SU-DHL-6 (cell line): ENCODE measurements around the gene DUSP9.
"Not testable (repeated sequence)": the region's sequence is repeated elsewhere in the genome, so short reads cannot be mapped to it uniquely, and the experiment has no call there.

ENCODE experiments used
- H2AFZ ChIP-seq: fragments of 200-600 bp; sonication (generic); 2 replicates; pipeline ENCODE4 v1.6.1; 2014; ENCODE audit warnings: low read depth, mild to moderate bottlenecking, moderate library complexity, mixed read lengths, antibody characterized with exemption, low read length; ENCODE audit not compliant: severe bottlenecking
- H3F3A ChIP-seq: fragments of 200-600 bp; shearing (Covaris generic); 2 replicates; pipeline ENCODE4 v1.6.0; 2016; ENCODE audit warnings: antibody characterized with exemption, mild to moderate bottlenecking; ENCODE audit not compliant: insufficient read depth
- H3K27ac ChIP-seq: fragments of 200-600 bp; sonication (generic); 2 replicates; pipeline ENCODE4 v1.5.1; 2016; ENCODE audit warnings: low read depth, mild to moderate bottlenecking, low read length, moderate library complexity, mixed read lengths
- H3K27me3 ChIP-seq: fragments of 200-600 bp; sonication (generic), shearing (Covaris generic); 2 replicates; pipeline ENCODE4 v1.6.0; 2014; ENCODE audit warnings: mild to moderate bottlenecking, low read length
- H3K36me3 ChIP-seq: fragments of 200-600 bp; sonication (generic); 2 replicates; pipeline ENCODE4 v1.6.1; 2014; ENCODE audit warnings: mild to moderate bottlenecking, low read length, mixed read lengths
- H3K4me2 ChIP-seq: fragments of 300-600, 200-600 bp; shearing (Covaris generic), sonication (generic); 2 replicates; pipeline ENCODE4 v1.6.0; 2014; ENCODE audit warnings: low read length, low read depth, mild to moderate bottlenecking; ENCODE audit not compliant: poor library complexity, severe bottlenecking
- H3K4me3 ChIP-seq: fragments of 200-600 bp; sonication (generic); 2 replicates; pipeline ENCODE4 v1.5.1; 2014; ENCODE audit warnings: antibody characterized with exemption, low read length, mild to moderate bottlenecking, mixed read lengths; ENCODE audit not compliant: insufficient read depth, poor library complexity, severe bottlenecking
- H3K79me2 ChIP-seq: fragments of 200-600 bp; sonication (generic); 2 replicates; pipeline ENCODE4 v1.6.1; 2014; ENCODE audit warnings: mild to moderate bottlenecking, low read length, moderate library complexity; ENCODE audit not compliant: insufficient read depth
- H3K9ac ChIP-seq: fragments of 200-600 bp; sonication (generic); 2 replicates; pipeline ENCODE4 v1.7.0; 2014; ENCODE audit warnings: mild to moderate bottlenecking, low read length
- H3K9me2 ChIP-seq: fragments of 200-600 bp; sonication (generic); replicated peaks from 2 replicates; pipeline ENCODE4 v1.6.1; 2014; ENCODE audit warnings: low read length; ENCODE audit not compliant: insufficient read depth
- H3K9me3 ChIP-seq: fragments of 200-600 bp; sonication (generic); 2 replicates; pipeline ENCODE4 v1.6.1; 2014; ENCODE audit warnings: low read length, mixed read lengths; ENCODE audit not compliant: insufficient read depth
- H4K20me1 ChIP-seq: fragments of 200-600 bp; sonication (generic); 2 replicates; pipeline ENCODE4 v1.6.1; 2014; ENCODE audit warnings: low read depth, mild to moderate bottlenecking, antibody characterized with exemption, low read length, moderate library complexity, mixed read lengths
- EZH2phosphoT487 ChIP-seq: fragments of 200-600 bp; sonication (generic), shearing (Covaris generic); conservative IDR thresholded peaks from 2 replicates; pipeline ENCODE4 v1.6.1; 2018; ENCODE audit warnings: mild to moderate bottlenecking, antibody characterized with exemption, low read length, moderate library complexity, mixed read lengths
- TF ChIP-seq, protein P1 (sequence below): fragments of 200-600 bp; sonication (generic); IDR thresholded peaks from one replicate; pipeline ENCODE4 v1.5.1; 2017; ENCODE audit warnings: antibody characterized with exemption, mild to moderate bottlenecking, low read length, moderate library complexity; ENCODE audit not compliant: insufficient read depth, poor library complexity, severe bottlenecking

DUSP9 gene

GRCh38 chrX:153697924-153698865 is 51.2 kb downstream of the DUSP9 start:
- Histone ChIP-seq H3K27ac (no peak overlapping the region), H2AFZ (no peak overlapping the region), H3K9me2 (no peaks in the 10 kb centered on the region), H3K36me3 (no peaks in the 10 kb centered on the region), H3F3A (no peaks in the 10 kb centered on the region), H3K4me2 (no peak overlapping the region), H4K20me1 (no peaks in the 10 kb centered on the region), H3K79me2 (no peaks in the 10 kb centered on the region), H3K4me3 (no peak overlapping the region), H3K9me3 (no peaks in the 10 kb centered on the region), H3K27me3 (no peaks in the 10 kb centered on the region), H3K9ac (no peak overlapping the region)
- TF ChIP-seq, protein P1, sequence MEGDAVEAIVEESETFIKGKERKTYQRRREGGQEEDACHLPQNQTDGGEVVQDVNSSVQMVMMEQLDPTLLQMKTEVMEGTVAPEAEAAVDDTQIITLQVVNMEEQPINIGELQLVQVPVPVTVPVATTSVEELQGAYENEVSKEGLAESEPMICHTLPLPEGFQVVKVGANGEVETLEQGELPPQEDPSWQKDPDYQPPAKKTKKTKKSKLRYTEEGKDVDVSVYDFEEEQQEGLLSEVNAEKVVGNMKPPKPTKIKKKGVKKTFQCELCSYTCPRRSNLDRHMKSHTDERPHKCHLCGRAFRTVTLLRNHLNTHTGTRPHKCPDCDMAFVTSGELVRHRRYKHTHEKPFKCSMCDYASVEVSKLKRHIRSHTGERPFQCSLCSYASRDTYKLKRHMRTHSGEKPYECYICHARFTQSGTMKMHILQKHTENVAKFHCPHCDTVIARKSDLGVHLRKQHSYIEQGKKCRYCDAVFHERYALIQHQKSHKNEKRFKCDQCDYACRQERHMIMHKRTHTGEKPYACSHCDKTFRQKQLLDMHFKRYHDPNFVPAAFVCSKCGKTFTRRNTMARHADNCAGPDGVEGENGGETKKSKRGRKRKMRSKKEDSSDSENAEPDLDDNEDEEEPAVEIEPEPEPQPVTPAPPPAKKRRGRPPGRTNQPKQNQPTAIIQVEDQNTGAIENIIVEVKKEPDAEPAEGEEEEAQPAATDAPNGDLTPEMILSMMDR = no peak
- no peak for TF ChIP-seq EZH2phosphoT487

DNA sequence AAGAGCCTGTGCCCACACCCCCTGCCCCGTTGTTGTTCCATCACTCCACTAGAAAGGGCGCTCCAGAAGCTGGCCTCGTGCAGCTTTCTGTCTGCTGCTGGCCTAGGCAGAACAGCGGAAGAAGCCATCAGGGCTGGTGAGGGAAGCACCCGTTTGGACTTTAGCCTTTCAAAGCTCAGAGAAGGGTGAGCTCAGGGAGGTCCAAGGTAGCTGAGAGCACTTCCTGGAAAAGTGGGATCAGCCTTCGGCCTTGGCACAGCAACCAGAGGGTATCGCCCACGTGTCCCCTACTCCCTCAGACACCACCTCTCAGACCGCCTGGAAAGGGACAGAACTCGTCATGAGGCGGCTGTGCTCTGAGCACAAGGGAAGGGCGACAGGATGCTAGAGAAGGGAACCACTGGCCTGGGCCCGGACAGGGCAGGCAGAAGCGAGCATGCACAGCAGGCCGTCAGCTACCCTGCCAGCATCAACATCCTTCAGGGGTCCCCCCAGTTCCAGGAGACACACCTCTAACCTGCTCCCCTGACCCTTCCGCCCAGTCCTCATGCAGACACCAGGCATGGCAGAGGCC is 52.3 kb downstream of the DUSP9 start:
- not testable (repeated sequence) for H3K36me3 ChIP-seq, H3K4me2 ChIP-seq

GRCh38 chrX:153699784-153700371 is 52.9 kb downstream of the DUSP9 start:
- H3K4me3 ChIP-seq, H3K27ac ChIP-seq, H3K27me3 ChIP-seq, H2AFZ ChIP-seq, H3K9ac ChIP-seq, H3K79me2 ChIP-seq, H3K36me3 ChIP-seq, H3F3A ChIP-seq, H4K20me1 ChIP-seq, H3K4me2 ChIP-seq, H3K9me3 ChIP-seq, H3K9me2 ChIP-seq: not testable (repeated sequence)

More for the DNA sequence above, 52.3 kb downstream of the DUSP9 start:
- H2AFZ ChIP-seq, H4K20me1 ChIP-seq, H3K4me3 ChIP-seq, H3K9me3 ChIP-seq, H3K9me2 ChIP-seq, H3K27ac ChIP-seq, H3F3A ChIP-seq, H3K27me3 ChIP-seq, H3K9ac ChIP-seq, H3K79me2 ChIP-seq: not testable (repeated sequence)

DNA sequence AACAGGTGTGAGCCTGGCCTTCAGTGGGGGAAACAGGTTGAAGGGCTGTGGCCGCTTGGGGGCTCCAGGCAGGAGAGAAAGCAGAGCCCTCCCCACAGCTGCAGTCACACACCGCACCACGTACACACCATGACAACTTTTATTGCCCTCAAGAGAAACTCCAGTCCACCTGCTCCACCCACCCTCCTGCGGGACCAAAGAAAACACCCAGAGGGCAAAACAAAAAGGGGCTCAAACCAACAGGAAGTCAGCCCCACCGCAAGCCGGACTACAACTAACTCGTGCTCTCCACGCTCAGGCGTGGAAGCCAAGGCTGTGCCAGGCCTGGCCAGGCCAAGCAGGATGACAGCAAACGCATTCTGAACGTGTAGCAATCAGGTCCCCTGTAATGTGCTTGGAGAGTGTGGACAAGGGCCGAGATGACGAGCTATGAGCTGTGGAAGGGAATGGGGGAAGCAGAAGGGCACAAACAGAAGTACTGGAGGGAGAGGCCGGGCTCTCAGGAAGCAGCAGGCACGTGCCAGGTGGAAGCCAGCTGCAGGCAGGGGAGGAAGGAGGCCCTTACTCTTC is 53.5 kb downstream of the DUSP9 start:
- no peaks in the 10 kb centered on the region for H3K9me3 ChIP-seq
- H3K4me2 ChIP-seq = no peak overlapping the region
- no peak overlapping the region for H3K27ac ChIP-seq
- H3K79me2 ChIP-seq = no peaks in the 10 kb centered on the region
- no peaks in the 10 kb centered on the region for H4K20me1 ChIP-seq
- H3K4me3 ChIP-seq = no peak overlapping the region
- H3K9me2 ChIP-seq = no peaks in the 10 kb centered on the region
- no peak overlapping the region for H3K9ac ChIP-seq
- TF ChIP-seq EZH2phosphoT487 = no peak
- TF ChIP-seq, protein P1 = no peak
- H3K36me3 ChIP-seq = no peaks in the 10 kb centered on the region
- H3F3A ChIP-seq = no peaks in the 10 kb centered on the region
- no peaks in the 10 kb centered on the region for H3K27me3 ChIP-seq
- no peak overlapping the region for H2AFZ ChIP-seq
